ENCODE data around the gene CD74. TPM values are rescaled to one million over a fixed set of nuclear protein-coding genes. Genes with fewer than 3 reads are reported as not detected.

The CD74 gene
- total and polyA plus RNA-seq, 2 of the 13 experiments (the other 11 are each of a cell fraction or from before 2014, with no cell fraction given) = 34.1 to 84.4 TPM

- TF ChIP-seq ZSCAN21 (CRISPR knock-in tag; IDR thresholded peaks at IDR 0.05; ENCODE audit: borderline replicate concordance) (no peak), TAF1 (CRISPR knock-in tag; IDR thresholded peaks at IDR 0.05) (no peak), GTF3A (CRISPR knock-in tag; conservative IDR thresholded peaks at IDR 0.05) (no peak), ZSCAN25 (CRISPR knock-in tag; IDR thresholded peaks at IDR 0.05) (no peak), CREB1 (IDR thresholded peaks at IDR 0.05) (no peak), CREB1 (CRISPR knock-in tag; IDR thresholded peaks at IDR 0.05) (no peak)
These were observed 44.2 kb downstream of the CD74 start (continued) for GRCh38 chr5:150368526-150368925.

- H3K36me3 ChIP-seq (replicated peaks in 1 of 2; ENCODE audit: control insufficient read depth in 1 of 2, insufficient read depth in 2 of 2, low read length in 2 of 2) = peaks cover 36 to 76% of the 10 kb centered on the region in 2 experiments
- no peaks in the 10 kb centered on the region; the same call in 1 of the 2 replicates for H4K20me1 ChIP-seq (ENCODE audit: insufficient read depth, low read length)
- no peak overlapping the region for H3K27ac ChIP-seq (ENCODE audit: extremely low read length, insufficient read depth, low read length)
- ChIA-PET POLR2A (no interaction called here), CTCF (ENCODE audit: low intra/inter-chr PET ratio, low total read pairs) (no interaction called here)
- WGBS (ENCODE audit: low lambda C conversion rate) = 97% methylated on average over 9 of the region's 9 CpGs
- FAIRE-seq = no peak
- no peak for TF ChIP-seq ZNF660 (CRISPR knock-in tag; IDR thresholded peaks at IDR 0.05; ENCODE audit: borderline replicate concordance, low read depth)
- no peak for TF ChIP-seq POLR2AphosphoS2 (IDR thresholded peaks at IDR 0.05; ENCODE audit: low read depth, low read length)
- TF ChIP-seq ZNF317 (CRISPR knock-in tag; IDR thresholded peaks at IDR 0.05) = no peak
- TF ChIP-seq FUBP1 (CRISPR knock-in tag; IDR thresholded peaks at IDR 0.05; ENCODE audit: borderline replicate concordance) = no peak
- H3K4me3 ChIP-seq (replicated peaks in 1 of 3; ENCODE audit: insufficient read depth in 1 of 3, low read depth in 2 of 3, low read length in 3 of 3) = no peak overlapping the region
- in situ Hi-C loops (cut with HindIII; ENCODE audit: extremely low pct_ligation_motif_present, low pct_unique_long_range_greater_than_20kb) = no loop called here
- H3K4me2 ChIP-seq (ENCODE audit: low read depth, low read length) = no peak overlapping the region
- intact Hi-C loops (cut with micrococcal nuclease; ENCODE audit: unreplicated experiment) = no loop called here
- H3K27me3 ChIP-seq (ENCODE audit: control insufficient read depth in 1 of 2, insufficient read depth in 2 of 2, low read length in 2 of 2) = no peaks in the 10 kb centered on the region
- H3K9ac ChIP-seq (ENCODE audit: insufficient read depth, low read depth, low read length) = no peak overlapping the region
- peaks cover 15% of the 10 kb centered on the region for H3K79me2 ChIP-seq (ENCODE audit: insufficient read depth, low read length)
- no peak overlapping the region for H2AFZ ChIP-seq (ENCODE audit: low read length)
- no peak for DNase-seq (ENCODE audit: low spot score)
- H3K9me3 ChIP-seq (ENCODE audit: low read length) = no peaks in the 10 kb centered on the region
- peaks cover 46% of the 10 kb centered on the region for H3K4me1 ChIP-seq (ENCODE audit: insufficient read depth, low read length)
- BruUV-seq (replicated peaks) = no TSS peak
- ATAC-seq = no peak
These were observed 48.7 kb downstream of the CD74 start for GRCh38 chr5:150364004-150364403.

Data from HepG2 (cell line).